ENCODE results near the gene SENP5.
"Not testable (repeated sequence)": the region's sequence is repeated elsewhere in the genome, so short reads cannot be mapped to it uniquely, and the experiment has no call there.

The SENP5 gene

GRCh38 chr3:196844235-196845219 is 23.2 kb upstream of the SENP5 start:
- H3K4me1 ChIP-seq (ENCODE audit: control insufficient read depth, insufficient read depth, low read length); H3K27ac ChIP-seq (ENCODE audit: low read length); H3K4me3 ChIP-seq (ENCODE audit: low read length in 2 of 2); H3K9ac ChIP-seq (ENCODE audit: low read length in 2 of 2); H3K36me3 ChIP-seq (ENCODE audit: control insufficient read depth in 2 of 2, insufficient read depth in 2 of 2, low read length in 2 of 2); H3K27me3 ChIP-seq (ENCODE audit: control insufficient read depth in 1 of 2, insufficient read depth in 2 of 2, low read length in 2 of 2); H3K9me3 ChIP-seq (ENCODE audit: control insufficient read depth in 2 of 2, low read length in 2 of 2): not testable (repeated sequence)

DNA sequence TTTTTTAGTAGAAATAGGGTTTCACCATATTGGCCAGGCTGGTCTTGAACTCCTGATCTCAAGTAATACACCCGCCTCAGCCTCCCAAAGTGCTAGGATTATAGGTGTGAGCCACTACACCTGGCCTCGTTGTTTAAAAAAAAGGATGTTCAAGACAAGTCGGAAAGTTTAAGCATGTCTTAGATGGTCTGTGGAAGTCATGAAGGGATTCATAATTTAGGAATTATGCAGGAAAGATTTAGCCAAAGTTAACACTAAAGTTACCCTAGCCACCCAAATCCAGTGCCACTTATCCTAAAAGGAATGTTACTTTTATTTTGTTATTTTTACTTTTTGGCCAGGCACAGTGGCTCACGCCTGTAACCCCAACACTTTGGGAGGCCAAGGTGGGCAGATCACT is 19.3 kb upstream of the SENP5 start:
- not testable (repeated sequence) for H3K27ac ChIP-seq (ENCODE audit: low read length); H3K4me1 ChIP-seq (ENCODE audit: control insufficient read depth, insufficient read depth, low read length); H3K4me3 ChIP-seq (ENCODE audit: low read length in 2 of 2); H3K36me3 ChIP-seq (ENCODE audit: control insufficient read depth in 2 of 2, insufficient read depth in 2 of 2, low read length in 2 of 2); H3K9me3 ChIP-seq (ENCODE audit: control insufficient read depth in 2 of 2, low read length in 2 of 2); H3K9ac ChIP-seq (ENCODE audit: low read length in 2 of 2); H3K27me3 ChIP-seq (ENCODE audit: control insufficient read depth in 1 of 2, insufficient read depth in 2 of 2, low read length in 2 of 2)

GRCh38 chr3:196849180-196849741 is 18.5 kb upstream of the SENP5 start:
- Histone ChIP-seq H3K27ac (ENCODE audit: low read length) (no peak overlapping the region), H3K4me3 (ENCODE audit: low read length in 2 of 2) (no peak overlapping the region), H3K36me3 (ENCODE audit: control insufficient read depth in 2 of 2, insufficient read depth in 2 of 2, low read length in 2 of 2) (no peaks in the 10 kb centered on the region), H3K9me3 (ENCODE audit: control insufficient read depth in 2 of 2, low read length in 2 of 2) (no peaks in the 10 kb centered on the region), H3K4me1 (ENCODE audit: control insufficient read depth, insufficient read depth, low read length) (no peaks in the 10 kb centered on the region), H3K9ac (ENCODE audit: low read length in 2 of 2) (no peak overlapping the region), H3K27me3 (ENCODE audit: control insufficient read depth in 1 of 2, insufficient read depth in 2 of 2, low read length in 2 of 2) (no peaks in the 10 kb centered on the region)

DNA sequence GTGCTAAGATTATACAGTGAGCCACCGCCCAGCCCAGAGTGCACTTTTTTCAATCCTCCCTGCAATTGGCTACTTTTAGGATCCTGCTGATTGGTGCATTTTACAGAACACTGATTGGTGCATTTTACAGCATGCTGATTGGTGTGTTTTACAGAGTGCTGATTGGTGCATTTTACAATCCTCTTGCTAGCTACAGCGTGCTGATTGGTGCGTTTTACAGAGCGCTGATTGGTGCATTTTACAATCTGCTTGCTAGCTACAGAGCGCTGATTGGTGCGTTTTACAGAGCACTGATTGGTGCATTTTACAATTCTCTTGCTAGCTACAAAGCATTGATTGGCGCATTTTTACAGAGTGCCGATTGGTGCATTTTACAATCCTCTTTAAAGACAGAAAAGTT is 4.7 kb upstream of the SENP5 start:
- not testable (repeated sequence) for H3K27ac ChIP-seq (ENCODE audit: low read length); H3K4me3 ChIP-seq (ENCODE audit: low read length in 2 of 2); H3K9me3 ChIP-seq (ENCODE audit: control insufficient read depth in 2 of 2, low read length in 2 of 2); H3K4me1 ChIP-seq (ENCODE audit: control insufficient read depth, insufficient read depth, low read length); H3K9ac ChIP-seq (ENCODE audit: low read length in 2 of 2); H3K27me3 ChIP-seq (ENCODE audit: control insufficient read depth in 1 of 2, insufficient read depth in 2 of 2, low read length in 2 of 2); H3K36me3 ChIP-seq (ENCODE audit: control insufficient read depth in 2 of 2, insufficient read depth in 2 of 2, low read length in 2 of 2)

DNA sequence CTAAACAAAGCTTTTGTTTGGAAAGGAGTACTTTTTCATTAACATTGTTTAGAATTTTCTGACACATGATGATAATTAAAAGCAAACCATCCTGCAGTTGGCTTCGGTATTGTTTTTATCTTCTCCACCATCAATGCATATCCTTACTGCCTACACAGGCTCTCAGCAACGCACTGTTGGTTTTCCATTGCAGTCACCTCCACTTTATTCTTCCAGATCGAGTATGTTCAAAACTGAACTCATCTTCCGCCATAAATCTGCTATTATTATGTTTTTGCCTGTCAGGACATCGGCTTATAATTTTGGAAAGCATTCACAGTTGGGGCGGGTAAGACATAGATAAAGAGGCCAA is 589 bp upstream of the SENP5 start:
- Histone ChIP-seq H3K9ac (ENCODE audit: low read length in 2 of 2) (peak overlapping the region; percentile 76 to 90), H3K36me3 (ENCODE audit: control insufficient read depth in 2 of 2, insufficient read depth in 2 of 2, low read length in 2 of 2) (no peaks in the 10 kb centered on the region), H3K27me3 (ENCODE audit: control insufficient read depth in 1 of 2, insufficient read depth in 2 of 2, low read length in 2 of 2) (no peaks in the 10 kb centered on the region), H3K9me3 (ENCODE audit: control insufficient read depth in 2 of 2, low read length in 2 of 2) (no peaks in the 10 kb centered on the region), H3K4me1 (ENCODE audit: control insufficient read depth, insufficient read depth, low read length) (peaks cover 23% of the 10 kb centered on the region), H3K4me3 (ENCODE audit: low read length in 2 of 2) (peak overlapping the region; percentile 68 to 93), H3K27ac (ENCODE audit: low read length) (peak overlapping the region; percentile 95)

- peak overlapping the region; percentile 73 to 93 for H3K4me3 ChIP-seq (ENCODE audit: low read length in 2 of 2)
- H3K27me3 ChIP-seq (ENCODE audit: control insufficient read depth in 1 of 2, insufficient read depth in 2 of 2, low read length in 2 of 2), result no peaks in the 10 kb centered on the region
- peak overlapping the region; percentile 76 to 95 for H3K9ac ChIP-seq (ENCODE audit: low read length in 2 of 2)
- no peaks in the 10 kb centered on the region for H3K36me3 ChIP-seq (ENCODE audit: control insufficient read depth in 2 of 2, insufficient read depth in 2 of 2, low read length in 2 of 2)
- H3K9me3 ChIP-seq (ENCODE audit: control insufficient read depth in 2 of 2, low read length in 2 of 2), result no peaks in the 10 kb centered on the region
- peaks cover 30% of the 10 kb centered on the region for H3K4me1 ChIP-seq (ENCODE audit: control insufficient read depth, insufficient read depth, low read length)
- H3K27ac ChIP-seq (ENCODE audit: low read length), result peak overlapping the region; percentile 95
Measured at GRCh38 chr3:196868297-196868661, 559 bp downstream of the SENP5 start.

- H3K27ac ChIP-seq (ENCODE audit: low read length), result no peak overlapping the region
- H3K4me3 ChIP-seq (ENCODE audit: low read length in 2 of 2), result peak overlapping the region in 1 of 2 donors; percentile 22
- no peaks in the 10 kb centered on the region for H3K36me3 ChIP-seq (ENCODE audit: control insufficient read depth in 2 of 2, insufficient read depth in 2 of 2, low read length in 2 of 2)
- H3K27me3 ChIP-seq (ENCODE audit: control insufficient read depth in 1 of 2, insufficient read depth in 2 of 2, low read length in 2 of 2), result no peaks in the 10 kb centered on the region
- peaks cover 22% of the 10 kb centered on the region for H3K4me1 ChIP-seq (ENCODE audit: control insufficient read depth, insufficient read depth, low read length)
- no peak overlapping the region for H3K9ac ChIP-seq (ENCODE audit: low read length in 2 of 2)
- no peaks in the 10 kb centered on the region for H3K9me3 ChIP-seq (ENCODE audit: control insufficient read depth in 2 of 2, low read length in 2 of 2)
Measured at GRCh38 chr3:196872316-196872715, 4.6 kb downstream of the SENP5 start.

- H3K9ac ChIP-seq (ENCODE audit: low read length in 2 of 2), result not testable (repeated sequence)
Measured at GRCh38 chr3:196874511-196875094, 6.9 kb downstream of the SENP5 start.

DNA sequence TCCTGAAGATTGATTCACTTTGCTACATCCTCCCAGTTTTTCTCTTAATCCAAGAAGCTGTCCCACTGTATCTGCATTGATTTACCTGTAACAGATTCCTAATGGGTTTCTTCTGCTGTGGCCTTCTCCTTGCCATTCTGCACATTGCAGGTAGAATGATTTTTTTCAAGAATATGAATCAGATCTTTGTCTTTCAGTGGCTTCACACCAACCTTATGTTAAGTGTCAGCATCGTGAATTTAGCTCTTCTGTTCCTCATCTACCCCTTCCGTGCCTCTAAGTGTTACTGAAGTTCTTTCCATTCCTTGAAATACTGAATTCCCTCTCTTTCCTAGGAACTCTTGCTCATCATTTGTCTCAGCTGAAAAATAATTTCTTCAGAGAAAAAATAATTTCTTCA is 7.5 kb downstream of the SENP5 start:
- Histone ChIP-seq H3K4me1 (ENCODE audit: control insufficient read depth, insufficient read depth, low read length) (peaks cover 10% of the 10 kb centered on the region), H3K9me3 (ENCODE audit: control insufficient read depth in 2 of 2, low read length in 2 of 2) (no peaks in the 10 kb centered on the region), H3K4me3 (ENCODE audit: low read length in 2 of 2) (no peak overlapping the region), H3K27me3 (ENCODE audit: control insufficient read depth in 1 of 2, insufficient read depth in 2 of 2, low read length in 2 of 2) (no peaks in the 10 kb centered on the region), H3K9ac (ENCODE audit: low read length in 2 of 2) (no peak overlapping the region), H3K36me3 (ENCODE audit: control insufficient read depth in 2 of 2, insufficient read depth in 2 of 2, low read length in 2 of 2) (no peaks in the 10 kb centered on the region), H3K27ac (ENCODE audit: low read length) (no peak overlapping the region)

More at GRCh38 chr3:196874511-196875094, 6.9 kb downstream of the SENP5 start:
- H3K9me3 ChIP-seq (ENCODE audit: control insufficient read depth in 2 of 2, low read length in 2 of 2); H3K4me3 ChIP-seq (ENCODE audit: low read length in 2 of 2); H3K36me3 ChIP-seq (ENCODE audit: control insufficient read depth in 2 of 2, insufficient read depth in 2 of 2, low read length in 2 of 2); H3K27ac ChIP-seq (ENCODE audit: low read length); H3K27me3 ChIP-seq (ENCODE audit: control insufficient read depth in 1 of 2, insufficient read depth in 2 of 2, low read length in 2 of 2): not testable (repeated sequence)
- peaks cover 10% of the 10 kb centered on the region for H3K4me1 ChIP-seq (ENCODE audit: control insufficient read depth, insufficient read depth, low read length)

GRCh38 chr3:196883361-196883760 is 15.6 kb downstream of the SENP5 start:
- Histone ChIP-seq H3K9me3 (ENCODE audit: control insufficient read depth in 2 of 2, low read length in 2 of 2) (no peaks in the 10 kb centered on the region), H3K36me3 (ENCODE audit: control insufficient read depth in 2 of 2, insufficient read depth in 2 of 2, low read length in 2 of 2) (peaks cover 10 to 15% of the 10 kb centered on the region in 2 donors), H3K27me3 (ENCODE audit: control insufficient read depth in 1 of 2, insufficient read depth in 2 of 2, low read length in 2 of 2) (no peaks in the 10 kb centered on the region), H3K9ac (ENCODE audit: low read length in 2 of 2) (no peak overlapping the region), H3K4me3 (ENCODE audit: low read length in 2 of 2) (no peak overlapping the region), H3K27ac (ENCODE audit: low read length) (no peak overlapping the region), H3K4me1 (ENCODE audit: control insufficient read depth, insufficient read depth, low read length) (no peaks in the 10 kb centered on the region)

- no peak overlapping the region for H3K27ac ChIP-seq (ENCODE audit: low read length)
- no peak overlapping the region for H3K9ac ChIP-seq (ENCODE audit: low read length in 2 of 2)
- H3K4me1 ChIP-seq (ENCODE audit: control insufficient read depth, insufficient read depth, low read length), result no peaks in the 10 kb centered on the region
- H3K36me3 ChIP-seq (ENCODE audit: control insufficient read depth in 2 of 2, insufficient read depth in 2 of 2, low read length in 2 of 2), result peaks cover 10 to 15% of the 10 kb centered on the region in 2 donors
- H3K4me3 ChIP-seq (ENCODE audit: low read length in 2 of 2), result no peak overlapping the region
- H3K9me3 ChIP-seq (ENCODE audit: control insufficient read depth in 2 of 2, low read length in 2 of 2), result no peaks in the 10 kb centered on the region
- no peaks in the 10 kb centered on the region for H3K27me3 ChIP-seq (ENCODE audit: control insufficient read depth in 1 of 2, insufficient read depth in 2 of 2, low read length in 2 of 2)
Measured at GRCh38 chr3:196886144-196886543, 18.4 kb downstream of the SENP5 start.
